Muscle layer of colon (tissue), 2 donors: ENCODE measurements around the gene PSMG1.

Source experiments
- H3K27ac ChIP-seq: one replicate; pipeline ENCODE4 v1.7.0; 2013; ENCODE audit warnings: low read depth, mild to moderate bottlenecking, low read length, moderate library complexity
- H3K27me3 ChIP-seq, 2 donors: one replicate each; pipeline ENCODE4 v1.7.0; 2013; ENCODE audit warnings: low read length in 2 of 2, mild to moderate bottlenecking in 2 of 2; ENCODE audit not compliant: insufficient read depth in 2 of 2, control insufficient read depth in 1 of 2
- H3K36me3 ChIP-seq: one replicate; pipeline ENCODE4 v1.7.0; 2013; ENCODE audit warnings: mild to moderate bottlenecking, low read length; ENCODE audit not compliant: insufficient read depth
- H3K4me1 ChIP-seq: one replicate; pipeline ENCODE4 v1.7.0; 2013; ENCODE audit warnings: mild to moderate bottlenecking, low read length; ENCODE audit not compliant: insufficient read depth
- H3K4me3 ChIP-seq, 2 donors: one replicate each; pipeline ENCODE4 v1.7.0; 2013; ENCODE audit warnings: low read length in 2 of 2, low read depth in 1 of 2, mild to moderate bottlenecking in 1 of 2, moderate library complexity in 1 of 2
- H3K9ac ChIP-seq: one replicate; pipeline ENCODE4 v1.7.0; 2013; ENCODE audit warnings: low read length
- H3K9me3 ChIP-seq: one replicate; pipeline ENCODE4 v1.7.0; 2013; ENCODE audit warnings: mild to moderate bottlenecking, low read length
- donor health status: abdominal sarcoma.
- donor health status: Adenocarcinoma of cecum.

The PSMG1 gene

GRCh38 chr21:39186676-39187075 is 3.4 kb upstream of the PSMG1 start:
- Histone ChIP-seq H3K4me1 (peaks cover 34% of the 10 kb centered on the region), H3K4me3 (no peak overlapping the region), H3K27ac (no peak overlapping the region), H3K9ac (no peak overlapping the region), H3K36me3 (no peaks in the 10 kb centered on the region), H3K27me3 (no peaks in the 10 kb centered on the region), H3K9me3 (no peaks in the 10 kb centered on the region)

- H3K36me3 ChIP-seq = no peaks in the 10 kb centered on the region
- H3K9me3 ChIP-seq = no peaks in the 10 kb centered on the region
- H3K9ac ChIP-seq = no peak overlapping the region
- peaks cover 34% of the 10 kb centered on the region for H3K4me1 ChIP-seq
- H3K4me3 ChIP-seq = no peak overlapping the region
- H3K27me3 ChIP-seq = no peaks in the 10 kb centered on the region
- no peak overlapping the region for H3K27ac ChIP-seq
These were observed 1.9 kb upstream of the PSMG1 start for GRCh38 chr21:39185157-39185556.

GRCh38 chr21:39184050-39184980 is 1.1 kb upstream of the PSMG1 start:
- Histone ChIP-seq H3K9ac (peak overlapping the region; percentile 72), H3K36me3 (no peaks in the 10 kb centered on the region), H3K9me3 (no peaks in the 10 kb centered on the region), H3K27ac (peak overlapping the region; percentile 77), H3K4me1 (peaks cover 34% of the 10 kb centered on the region), H3K27me3 (no peaks in the 10 kb centered on the region), H3K4me3 (peak overlapping the region; percentile 82)

- H3K27ac ChIP-seq = peak overlapping the region; percentile 77
- H3K9me3 ChIP-seq = no peaks in the 10 kb centered on the region
- H3K36me3 ChIP-seq = no peaks in the 10 kb centered on the region
- no peaks in the 10 kb centered on the region for H3K27me3 ChIP-seq
- peak overlapping the region; percentile 82 for H3K4me3 ChIP-seq
- peak overlapping the region; percentile 72 for H3K9ac ChIP-seq
- H3K4me1 ChIP-seq = peaks cover 34% of the 10 kb centered on the region
These were observed 573 bp downstream of the PSMG1 start for GRCh38 chr21:39182484-39183271.

- H3K27me3 ChIP-seq = no peaks in the 10 kb centered on the region
- H3K36me3 ChIP-seq = no peaks in the 10 kb centered on the region
- H3K9ac ChIP-seq = peak overlapping the region; percentile 72
- no peak overlapping the region for H3K27ac ChIP-seq
- peaks cover 29% of the 10 kb centered on the region for H3K4me1 ChIP-seq
- peak overlapping the region; percentile 82 for H3K4me3 ChIP-seq
- no peaks in the 10 kb centered on the region for H3K9me3 ChIP-seq
These were observed 1.2 kb downstream of the PSMG1 start for GRCh38 chr21:39182016-39182415.

GRCh38 chr21:39181205-39181818 is 1.9 kb downstream of the PSMG1 start:
- Histone ChIP-seq H3K9me3 (no peaks in the 10 kb centered on the region), H3K9ac (no peak overlapping the region), H3K27me3 (no peaks in the 10 kb centered on the region), H3K27ac (no peak overlapping the region), H3K4me1 (peaks cover 22% of the 10 kb centered on the region), H3K36me3 (no peaks in the 10 kb centered on the region), H3K4me3 (no peak overlapping the region)

GRCh38 chr21:39180429-39181019 is 2.7 kb downstream of the PSMG1 start:
- H3K4me3 ChIP-seq = no peak overlapping the region
- H3K27me3 ChIP-seq = no peaks in the 10 kb centered on the region
- no peaks in the 10 kb centered on the region for H3K9me3 ChIP-seq
- H3K36me3 ChIP-seq = no peaks in the 10 kb centered on the region
- H3K27ac ChIP-seq = no peak overlapping the region
- peaks cover 16% of the 10 kb centered on the region for H3K4me1 ChIP-seq
- no peak overlapping the region for H3K9ac ChIP-seq

- peaks cover 11% of the 10 kb centered on the region for H3K36me3 ChIP-seq
- no peak overlapping the region for H3K27ac ChIP-seq
- no peak overlapping the region for H3K4me3 ChIP-seq
- no peaks in the 10 kb centered on the region for H3K27me3 ChIP-seq
- H3K9ac ChIP-seq = no peak overlapping the region
- peaks cover 8% of the 10 kb centered on the region for H3K4me1 ChIP-seq
- H3K9me3 ChIP-seq = no peaks in the 10 kb centered on the region
These were observed 4.8 kb downstream of the PSMG1 start for GRCh38 chr21:39178421-39178820.

GRCh38 chr21:39176271-39176709 is 7.0 kb downstream of the PSMG1 start:
- no peaks in the 10 kb centered on the region for H3K9me3 ChIP-seq
- H3K27ac ChIP-seq = no peak overlapping the region
- H3K4me3 ChIP-seq = no peak overlapping the region
- H3K27me3 ChIP-seq = no peaks in the 10 kb centered on the region
- H3K9ac ChIP-seq = no peak overlapping the region
- no peaks in the 10 kb centered on the region for H3K4me1 ChIP-seq
- peaks cover 18% of the 10 kb centered on the region for H3K36me3 ChIP-seq

- H3K27me3 ChIP-seq = no peaks in the 10 kb centered on the region
- no peaks in the 10 kb centered on the region for H3K9me3 ChIP-seq
- H3K36me3 ChIP-seq = peaks cover 22% of the 10 kb centered on the region
- no peak overlapping the region for H3K4me3 ChIP-seq
- H3K27ac ChIP-seq = no peak overlapping the region
- no peak overlapping the region for H3K9ac ChIP-seq
- no peaks in the 10 kb centered on the region for H3K4me1 ChIP-seq
These were observed 7.6 kb downstream of the PSMG1 start for GRCh38 chr21:39175665-39176064.

GRCh38 chr21:39175154-39175553 is 8.1 kb downstream of the PSMG1 start:
- H3K4me3 ChIP-seq = no peak overlapping the region
- no peaks in the 10 kb centered on the region for H3K4me1 ChIP-seq
- H3K9me3 ChIP-seq = no peaks in the 10 kb centered on the region
- peaks cover 22% of the 10 kb centered on the region for H3K36me3 ChIP-seq
- no peak overlapping the region for H3K9ac ChIP-seq
- no peak overlapping the region for H3K27ac ChIP-seq
- no peaks in the 10 kb centered on the region for H3K27me3 ChIP-seq
